ENCODE data around the gene SRA1.

DNA sequence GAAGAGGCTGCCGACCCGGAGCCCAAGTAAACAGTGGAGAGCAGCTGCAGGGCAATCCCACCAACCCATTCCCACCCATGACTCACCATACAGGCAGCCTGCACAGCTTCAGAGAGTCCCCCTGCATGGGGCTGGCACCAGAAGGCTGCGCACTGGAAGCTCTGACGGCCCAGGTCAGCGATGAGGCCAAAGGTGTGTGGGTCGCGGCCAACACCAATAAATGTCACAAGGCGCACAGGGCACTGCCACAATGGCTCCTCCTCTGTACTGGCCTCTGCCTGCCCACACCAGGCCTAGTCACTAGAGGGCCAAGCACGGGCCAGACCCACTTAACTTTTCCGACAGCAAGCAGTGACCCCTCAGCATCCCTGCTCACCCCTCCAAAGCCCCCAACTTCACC, 3.0 kb upstream of the SRA1 start:
- TF ChIP-seq, protein P1, sequence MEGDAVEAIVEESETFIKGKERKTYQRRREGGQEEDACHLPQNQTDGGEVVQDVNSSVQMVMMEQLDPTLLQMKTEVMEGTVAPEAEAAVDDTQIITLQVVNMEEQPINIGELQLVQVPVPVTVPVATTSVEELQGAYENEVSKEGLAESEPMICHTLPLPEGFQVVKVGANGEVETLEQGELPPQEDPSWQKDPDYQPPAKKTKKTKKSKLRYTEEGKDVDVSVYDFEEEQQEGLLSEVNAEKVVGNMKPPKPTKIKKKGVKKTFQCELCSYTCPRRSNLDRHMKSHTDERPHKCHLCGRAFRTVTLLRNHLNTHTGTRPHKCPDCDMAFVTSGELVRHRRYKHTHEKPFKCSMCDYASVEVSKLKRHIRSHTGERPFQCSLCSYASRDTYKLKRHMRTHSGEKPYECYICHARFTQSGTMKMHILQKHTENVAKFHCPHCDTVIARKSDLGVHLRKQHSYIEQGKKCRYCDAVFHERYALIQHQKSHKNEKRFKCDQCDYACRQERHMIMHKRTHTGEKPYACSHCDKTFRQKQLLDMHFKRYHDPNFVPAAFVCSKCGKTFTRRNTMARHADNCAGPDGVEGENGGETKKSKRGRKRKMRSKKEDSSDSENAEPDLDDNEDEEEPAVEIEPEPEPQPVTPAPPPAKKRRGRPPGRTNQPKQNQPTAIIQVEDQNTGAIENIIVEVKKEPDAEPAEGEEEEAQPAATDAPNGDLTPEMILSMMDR (IDR thresholded peaks at IDR 0.05): no peak
- TF ChIP-seq POLR2A (IDR thresholded peaks at IDR 0.05): no peak
